ENCODE data around the gene IFITM2.
"Not testable (repeated sequence)": the region's sequence is repeated elsewhere in the genome, so short reads cannot be mapped to it uniquely, and the experiment has no call there.

The IFITM2 gene

DNA sequence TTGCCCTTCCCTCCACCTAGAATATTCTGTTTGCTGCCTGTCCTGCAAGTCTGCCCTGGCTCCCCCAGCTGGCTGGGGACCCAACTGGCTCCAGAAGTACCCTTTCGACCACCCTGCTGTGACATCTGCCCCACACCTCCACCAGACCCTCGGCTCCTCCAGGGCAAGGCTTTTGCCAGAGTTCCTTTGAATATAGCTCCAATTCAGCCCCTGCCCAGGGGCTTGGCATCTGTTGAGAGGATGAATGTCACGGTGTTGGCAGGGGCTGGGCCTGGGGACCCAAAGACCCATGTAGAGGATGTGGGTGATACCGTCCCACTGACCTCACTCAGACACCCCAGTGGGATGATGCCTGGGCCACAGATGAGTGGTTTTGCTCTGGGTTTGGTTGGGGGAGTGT, 25.4 kb upstream of the IFITM2 start:
- no peak for DNase-seq

DNA sequence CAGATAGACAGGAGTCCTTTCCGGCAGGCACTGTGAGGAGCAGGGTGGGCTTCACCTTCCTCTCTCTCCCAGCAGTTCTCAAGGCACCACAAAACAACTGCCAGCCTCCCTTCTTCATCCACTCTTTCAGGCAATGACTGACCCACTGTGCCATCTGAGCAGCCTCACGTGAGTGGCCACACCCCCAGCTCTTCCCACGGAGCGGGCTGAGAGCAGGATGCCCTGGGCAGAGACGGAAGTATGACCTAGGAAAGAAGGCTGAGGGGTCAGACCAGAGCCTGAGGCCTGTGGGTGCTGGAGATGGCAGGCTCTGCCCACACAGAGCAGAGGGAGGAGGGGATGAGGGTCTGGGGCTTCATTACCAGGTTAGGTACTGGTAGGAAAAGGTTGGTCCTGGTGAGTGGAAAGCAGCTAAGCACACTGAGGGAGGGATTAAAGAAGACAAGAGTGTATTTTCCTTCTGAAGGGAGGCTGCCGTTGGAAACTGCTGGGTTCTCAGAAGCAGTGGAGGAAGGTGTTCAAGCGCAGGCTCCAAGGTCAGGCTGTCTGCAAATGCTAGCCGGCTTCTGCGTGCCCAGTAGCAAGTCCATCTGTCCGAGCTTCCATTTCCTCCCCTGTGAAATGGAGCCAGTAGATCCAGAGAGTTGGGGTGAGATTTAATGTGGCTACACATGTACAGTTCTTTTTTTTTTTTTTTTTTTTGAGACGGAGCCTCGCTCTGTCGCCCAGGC, 24.8 kb upstream of the IFITM2 start:
- no peak for DNase-seq

DNA sequence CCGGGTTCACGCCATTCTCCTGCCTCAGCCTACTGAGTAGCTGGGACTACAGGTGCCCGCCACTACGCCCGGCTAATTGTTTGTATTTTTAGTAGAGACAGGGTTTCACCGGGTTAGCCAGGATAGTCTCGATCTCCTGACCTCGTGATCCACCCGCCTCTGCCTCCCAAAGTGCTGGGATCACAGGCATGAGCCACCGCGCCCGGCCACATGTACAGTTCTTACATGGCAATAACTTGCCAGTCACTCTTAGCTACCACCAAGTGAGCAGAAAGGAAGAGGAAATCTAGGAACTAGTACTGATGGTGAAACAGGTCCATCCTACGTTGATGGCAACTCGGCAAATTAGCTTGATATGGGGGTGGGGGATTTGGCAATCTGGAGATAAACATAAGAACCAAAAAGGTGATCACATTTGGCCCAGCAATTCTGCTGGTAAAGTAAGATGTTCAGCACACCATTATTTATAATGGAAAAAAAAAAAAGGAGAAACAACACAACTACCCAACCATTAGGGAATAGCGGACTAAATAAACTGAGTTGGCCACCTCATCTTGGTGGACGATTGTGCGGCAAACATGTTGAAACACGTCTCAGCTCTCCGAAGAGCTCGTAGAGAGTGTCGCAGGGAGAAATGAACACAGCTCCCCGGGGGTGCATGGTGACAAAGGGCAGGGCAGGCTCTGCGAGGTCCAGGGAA, 24.1 kb upstream of the IFITM2 start:
- no peak for DNase-seq

DNA sequence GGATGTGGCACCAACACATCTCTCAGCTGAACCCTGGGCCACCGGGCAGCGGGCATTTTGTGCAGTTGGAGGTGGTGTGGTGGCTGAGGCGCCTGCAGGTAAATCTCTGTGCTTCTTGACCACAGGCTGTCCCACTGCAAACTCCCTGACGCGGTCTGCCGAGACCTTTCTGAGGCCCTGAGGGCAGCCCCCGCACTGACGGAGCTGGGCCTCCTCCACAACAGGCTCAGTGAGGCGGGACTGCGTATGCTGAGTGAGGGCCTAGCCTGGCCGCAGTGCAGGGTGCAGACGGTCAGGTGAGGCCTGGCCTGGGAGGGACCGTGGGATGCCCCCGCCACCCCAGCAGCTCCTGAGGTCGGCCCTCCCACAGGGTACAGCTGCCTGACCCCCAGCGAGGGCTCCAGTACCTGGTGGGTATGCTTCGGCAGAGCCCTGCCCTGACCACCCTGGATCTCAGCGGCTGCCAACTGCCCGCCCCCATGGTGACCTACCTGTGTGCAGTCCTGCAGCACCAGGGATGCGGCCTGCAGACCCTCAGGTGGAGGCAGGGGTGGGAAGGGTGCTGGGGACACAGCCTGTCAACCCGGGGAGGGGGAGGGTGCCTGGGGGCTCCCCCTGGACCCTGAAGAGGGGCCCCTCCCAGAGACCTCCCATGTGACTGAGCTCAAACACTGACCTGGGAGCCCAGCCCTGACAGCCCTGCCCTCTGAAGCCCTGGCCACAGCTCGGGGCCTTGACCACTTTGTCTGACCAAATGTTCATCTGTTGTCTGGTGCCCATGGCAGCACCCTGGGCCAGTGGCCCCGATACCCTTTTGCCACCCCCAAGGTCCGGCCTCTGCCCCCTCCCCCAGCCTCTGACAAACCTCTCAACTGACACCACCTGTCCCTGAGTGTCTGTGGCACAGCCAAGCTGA, 23.3 kb upstream of the IFITM2 start:
- DNase-seq, result no peak

DNA sequence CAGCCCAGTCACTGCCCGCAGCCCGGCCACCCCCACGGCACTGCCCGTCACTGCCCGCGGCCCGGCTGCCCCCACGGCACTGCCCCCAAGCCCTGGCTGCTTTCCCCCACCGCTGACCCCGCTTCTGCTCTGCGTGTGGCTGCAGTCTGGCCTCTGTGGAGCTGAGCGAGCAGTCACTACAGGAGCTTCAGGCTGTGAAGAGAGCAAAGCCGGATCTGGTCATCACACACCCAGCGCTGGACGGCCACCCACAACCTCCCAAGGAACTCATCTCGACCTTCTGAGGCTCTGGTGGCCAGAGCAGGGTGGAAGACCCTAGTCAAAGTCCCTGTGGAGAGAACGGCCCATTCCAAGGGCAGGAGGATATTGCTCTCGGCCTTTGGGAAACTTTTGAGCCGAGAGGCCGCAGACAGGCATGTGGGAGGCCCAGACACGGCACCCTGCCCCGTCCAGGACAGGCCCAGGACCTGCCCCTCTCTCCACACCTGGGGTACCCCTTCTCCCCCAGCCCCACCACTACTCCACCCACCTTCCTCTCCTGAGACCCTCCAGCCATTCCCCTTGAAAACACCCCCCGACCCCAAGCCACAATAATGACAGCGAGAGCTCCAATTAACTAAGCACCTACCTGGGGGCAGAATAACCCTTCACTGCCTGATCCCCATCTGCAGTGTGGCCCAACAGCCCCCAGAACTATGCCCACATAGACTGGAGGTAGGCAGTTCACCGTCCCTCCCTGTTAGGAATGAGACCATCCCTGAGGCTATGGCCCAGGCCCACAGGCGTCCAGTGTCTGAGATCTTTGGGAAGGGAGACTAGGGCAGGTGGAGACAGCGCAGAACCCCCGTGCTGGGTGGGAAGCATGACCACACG, 22.4 kb upstream of the IFITM2 start:
- no peak for DNase-seq

DNA sequence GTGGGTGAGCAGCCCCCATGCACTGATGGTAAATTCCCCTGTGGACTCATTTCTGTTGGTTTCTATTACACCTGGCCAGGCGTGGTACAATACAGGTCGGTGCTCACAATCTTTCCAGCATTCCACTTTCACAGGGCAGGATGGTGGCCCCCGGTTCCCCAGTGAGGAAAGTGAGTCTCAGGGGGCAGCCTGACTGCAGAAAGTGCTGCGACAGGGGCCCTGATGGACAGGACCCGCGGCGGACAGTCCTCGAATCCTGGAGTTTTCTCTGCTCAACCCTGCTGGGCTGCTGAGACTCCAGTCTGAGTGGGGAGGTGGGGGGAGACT, 21.8 kb upstream of the IFITM2 start:
- DNase-seq, result no peak

DNA sequence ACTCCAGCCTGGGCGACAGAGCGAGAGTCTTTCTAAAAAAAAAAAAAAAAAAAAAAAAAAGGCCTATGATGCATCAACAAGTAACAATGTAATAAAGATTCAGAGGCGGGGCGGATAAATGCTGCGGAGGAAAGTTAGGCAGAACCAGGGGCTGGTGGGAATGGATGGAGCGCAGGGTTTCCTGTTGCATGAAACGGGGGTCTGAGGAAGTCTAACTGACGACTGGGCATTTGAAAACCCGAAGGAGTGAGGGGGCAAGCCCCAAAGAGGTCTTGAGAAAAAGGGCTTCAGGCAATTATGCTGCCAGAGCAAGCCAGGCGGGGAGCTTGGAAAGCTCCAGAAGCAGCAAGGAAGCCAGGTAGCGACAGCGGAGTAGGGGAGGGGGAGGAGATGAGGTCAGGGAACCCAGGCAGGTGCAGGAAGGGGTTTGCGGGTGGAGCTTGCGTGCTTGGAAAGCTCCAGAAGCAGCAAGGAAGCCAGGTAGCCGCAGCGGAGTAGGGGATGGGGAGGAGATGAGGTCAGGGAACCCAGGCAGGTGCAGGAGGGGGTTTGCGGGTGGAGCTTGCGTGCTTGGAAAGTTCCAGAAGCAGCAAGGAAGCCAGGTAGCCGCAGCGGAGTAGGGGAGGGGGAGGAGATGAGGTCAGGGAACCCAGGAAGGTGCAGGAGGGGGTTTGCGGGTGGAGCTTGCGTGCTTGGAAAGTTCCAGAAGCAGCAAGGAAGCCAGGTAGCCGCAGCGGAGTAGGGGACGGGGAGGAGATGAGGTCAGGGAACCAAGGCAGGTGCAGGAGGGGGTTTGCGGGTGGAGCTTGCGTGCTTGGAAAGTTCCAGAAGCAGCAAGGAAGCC, 20.4 kb upstream of the IFITM2 start:
- DNase-seq, result not testable (repeated sequence)

DNA sequence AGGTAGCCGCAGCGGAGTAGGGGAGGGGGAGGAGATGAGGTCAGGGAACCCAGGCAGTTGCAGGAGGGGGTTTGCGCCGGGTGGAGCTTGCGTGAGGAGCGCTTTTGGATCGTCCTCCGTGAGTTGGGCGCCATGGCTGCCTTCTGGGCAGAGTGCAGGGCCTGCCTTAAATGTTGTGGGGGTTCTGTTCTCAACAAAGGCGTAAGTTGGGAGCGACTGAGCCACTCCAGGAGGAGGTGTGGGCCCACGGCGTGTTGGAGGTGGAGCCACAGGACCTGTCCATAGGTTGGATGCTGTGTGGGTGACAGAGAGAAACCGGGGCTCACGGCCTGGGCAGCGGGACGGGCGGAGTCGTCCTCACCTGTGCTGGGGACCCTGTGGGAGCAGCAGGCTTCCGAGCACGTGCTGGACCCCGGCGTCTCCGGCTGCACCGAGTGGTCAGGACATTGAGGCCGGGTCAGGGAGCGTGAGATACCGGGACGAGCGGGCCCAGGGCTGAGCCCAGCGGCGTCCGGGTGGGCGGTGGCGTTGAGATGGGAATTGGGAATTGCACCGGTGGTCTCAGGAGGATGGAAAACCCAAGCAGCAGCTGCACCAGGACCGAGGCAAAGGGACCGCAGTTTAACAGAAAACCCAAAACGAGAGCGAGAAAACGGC, 19.7 kb upstream of the IFITM2 start:
- DNase-seq, result no peak

DNA sequence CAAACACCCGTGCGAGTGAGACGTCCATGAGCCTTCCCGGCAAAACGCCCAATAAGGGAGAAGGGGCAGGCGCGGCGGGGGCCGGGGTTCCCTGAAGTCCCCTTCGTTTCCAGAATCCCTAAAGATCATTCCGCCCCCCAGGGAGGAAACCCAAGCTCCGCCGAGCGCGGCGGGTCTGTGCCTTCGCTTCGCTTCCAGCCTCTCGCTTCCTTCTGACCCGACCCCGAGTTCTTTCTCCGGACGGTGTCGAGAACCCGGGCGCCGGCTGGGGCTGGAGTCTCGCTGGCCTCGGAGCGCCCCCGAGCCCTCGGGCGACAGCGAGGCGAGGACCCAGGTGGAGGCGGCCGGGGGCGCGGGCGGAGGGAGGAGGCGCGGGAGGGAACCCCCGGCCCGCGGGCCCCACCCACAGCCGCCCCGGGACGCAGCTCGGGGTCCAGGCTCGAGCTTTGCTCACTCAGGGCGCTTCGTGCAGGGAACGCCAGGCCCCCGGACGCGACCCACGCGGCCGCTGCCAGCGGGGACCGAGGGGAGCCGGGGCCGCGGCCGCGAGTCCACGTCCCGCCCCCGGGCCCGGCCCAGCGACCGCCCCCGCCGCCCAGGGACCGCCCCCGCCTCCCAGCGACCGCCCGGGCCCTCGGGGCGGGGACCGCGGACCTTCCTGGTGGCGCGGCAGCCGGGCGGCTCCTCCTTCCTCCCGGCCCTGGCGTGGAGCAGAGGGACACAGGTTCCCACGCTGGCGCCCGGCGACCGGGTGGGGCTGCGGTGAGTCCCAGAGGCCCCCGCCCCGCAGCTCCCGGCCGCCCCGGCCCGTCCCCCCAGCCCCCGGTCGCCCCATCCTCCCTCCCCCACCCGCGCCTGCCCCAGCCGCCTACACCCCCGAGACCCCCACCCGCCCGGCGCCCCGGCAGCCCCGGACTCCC, 18.9 kb upstream of the IFITM2 start, which contains the start of gene PGGHG:
Gene PGGHG (plus strand): TSS at position 649 of the 920 bp plus-strand sequence. CDS start 691 bp downstream, outside the sequence.
- no peak for DNase-seq

DNA sequence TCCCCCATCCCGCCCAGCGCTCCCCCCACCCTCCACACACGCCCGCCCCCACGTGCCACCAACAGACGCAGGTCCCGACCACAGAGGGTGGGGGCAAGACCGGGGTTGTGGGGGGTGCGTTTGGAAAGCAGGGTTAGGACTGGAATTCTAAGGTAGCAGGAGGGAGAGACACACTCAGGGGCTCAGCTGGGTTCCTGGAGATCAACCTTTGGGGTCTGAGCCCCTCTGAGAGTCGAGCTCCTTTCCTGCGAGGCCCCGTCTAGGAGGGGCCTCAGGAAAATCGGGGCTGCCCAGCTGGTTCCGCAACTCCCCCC, 18.3 kb upstream of the IFITM2 start:
- no peak for DNase-seq

DNA sequence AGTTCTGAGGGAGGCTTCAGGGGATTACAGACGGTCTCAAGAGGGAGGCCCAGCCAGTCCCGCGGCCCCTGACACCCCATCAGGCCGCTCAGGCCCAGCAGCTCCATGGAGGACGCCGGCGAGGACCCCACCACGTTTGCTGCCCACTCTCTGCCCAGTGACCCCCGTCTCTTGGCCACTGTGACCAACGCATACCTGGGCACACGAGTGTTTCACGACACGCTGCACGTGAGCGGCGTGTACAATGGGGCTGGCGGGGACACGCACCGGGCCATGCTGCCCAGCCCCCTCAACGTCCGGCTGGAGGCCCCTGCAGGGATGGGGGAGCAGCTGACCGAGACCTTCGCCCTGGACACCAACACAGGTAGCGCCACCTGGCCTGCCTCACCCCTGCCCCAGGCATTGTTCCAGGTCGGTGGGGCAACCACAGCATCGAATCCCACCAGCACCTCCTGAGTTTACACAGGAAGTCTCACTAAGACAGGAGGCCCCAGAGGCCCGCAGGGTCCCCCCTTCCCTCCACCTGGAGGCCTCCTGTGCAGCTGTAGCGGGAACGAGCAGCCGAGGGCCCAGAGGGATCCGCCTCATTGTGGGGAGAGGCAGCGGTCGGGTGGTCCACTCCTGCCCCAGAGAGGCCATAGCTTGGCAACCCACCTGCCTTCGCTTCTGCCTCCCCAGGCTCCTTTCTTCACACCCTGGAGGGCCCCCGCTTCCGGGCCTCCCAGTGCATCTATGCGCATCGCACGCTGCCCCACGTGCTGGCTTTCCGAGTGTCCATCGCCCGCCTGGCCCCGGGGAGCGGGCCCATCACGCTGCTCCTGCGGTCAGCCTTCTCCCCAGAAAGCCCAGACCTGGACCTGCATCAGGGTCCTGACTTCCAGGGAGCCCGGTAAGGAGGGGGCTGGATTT, 17.6 kb upstream of the IFITM2 start:
- DNase-seq, result no peak

DNA sequence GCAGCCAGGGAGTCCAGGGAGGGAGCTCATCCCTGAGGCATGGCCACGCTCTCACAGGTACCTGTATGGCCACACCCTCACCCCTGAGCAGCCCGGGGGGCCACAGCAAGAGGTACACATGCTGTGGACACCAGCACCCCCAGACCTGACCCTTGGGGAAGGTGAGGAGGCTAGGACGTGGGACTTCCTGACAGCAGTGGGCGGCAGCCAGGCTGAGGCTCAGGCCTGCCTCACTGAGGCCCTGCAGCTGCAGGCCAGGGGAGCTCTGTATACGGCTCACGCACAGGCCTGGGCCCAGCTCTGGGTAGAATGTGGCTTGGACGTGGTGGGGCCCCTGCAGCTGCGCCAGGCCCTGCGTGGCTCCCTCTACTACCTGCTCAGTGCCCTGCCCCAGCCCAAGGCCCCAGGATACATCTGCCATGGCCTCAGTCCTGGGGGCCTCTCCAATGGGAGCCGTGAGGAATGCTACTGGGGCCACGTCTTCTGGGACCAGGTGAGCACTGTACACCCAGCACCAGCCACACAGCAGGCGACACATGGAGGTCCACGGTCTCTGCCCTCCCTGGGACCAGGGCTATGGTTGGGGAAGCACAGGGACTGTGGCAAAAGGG, 16.9 kb upstream of the IFITM2 start:
- no peak for DNase-seq

DNA sequence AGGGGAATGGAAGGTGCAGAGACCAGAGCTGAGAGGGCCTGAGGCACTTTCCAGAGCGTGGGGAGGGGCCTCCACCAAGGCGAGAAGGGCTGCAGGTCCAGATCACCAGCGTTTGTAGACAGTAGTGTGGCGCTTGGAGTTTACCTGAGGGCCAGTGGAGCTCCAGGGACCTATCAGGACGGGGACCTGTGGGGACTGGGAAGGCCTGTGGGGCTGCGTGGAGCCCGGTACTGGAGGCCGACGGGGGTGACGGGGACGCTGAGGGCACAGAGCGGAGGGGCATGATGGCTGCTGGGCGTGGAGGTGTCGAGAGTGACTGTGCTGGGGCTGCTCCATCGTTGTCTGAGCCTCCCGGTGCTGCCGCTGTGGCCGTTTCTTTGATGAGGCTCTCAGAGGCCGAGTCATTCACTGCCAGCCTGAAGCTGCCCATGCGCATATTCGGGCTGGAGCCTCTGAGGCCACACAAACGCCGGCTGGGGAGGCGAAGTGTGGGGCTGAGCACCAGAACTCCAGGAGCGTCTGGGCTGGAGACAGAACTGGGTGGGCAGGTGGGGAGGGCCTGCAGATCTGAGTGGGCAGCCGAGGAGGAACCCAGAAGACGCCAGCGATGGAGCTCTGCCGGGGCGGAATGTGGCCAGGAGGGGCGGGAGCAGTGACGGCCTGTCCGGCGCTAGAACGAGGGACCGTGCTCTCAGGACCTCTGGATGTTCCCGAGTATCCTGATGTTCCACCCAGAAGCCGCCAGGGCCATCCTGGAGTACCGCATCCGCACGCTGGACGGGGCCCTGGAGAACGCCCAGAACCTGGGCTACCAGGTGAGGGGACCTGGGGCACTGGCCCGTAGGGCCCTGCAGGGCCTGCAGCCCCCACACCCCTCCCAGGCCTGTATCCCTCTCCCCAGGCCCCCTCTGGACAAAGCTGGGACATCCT, 16.1 kb upstream of the IFITM2 start:
- no peak for DNase-seq

DNA sequence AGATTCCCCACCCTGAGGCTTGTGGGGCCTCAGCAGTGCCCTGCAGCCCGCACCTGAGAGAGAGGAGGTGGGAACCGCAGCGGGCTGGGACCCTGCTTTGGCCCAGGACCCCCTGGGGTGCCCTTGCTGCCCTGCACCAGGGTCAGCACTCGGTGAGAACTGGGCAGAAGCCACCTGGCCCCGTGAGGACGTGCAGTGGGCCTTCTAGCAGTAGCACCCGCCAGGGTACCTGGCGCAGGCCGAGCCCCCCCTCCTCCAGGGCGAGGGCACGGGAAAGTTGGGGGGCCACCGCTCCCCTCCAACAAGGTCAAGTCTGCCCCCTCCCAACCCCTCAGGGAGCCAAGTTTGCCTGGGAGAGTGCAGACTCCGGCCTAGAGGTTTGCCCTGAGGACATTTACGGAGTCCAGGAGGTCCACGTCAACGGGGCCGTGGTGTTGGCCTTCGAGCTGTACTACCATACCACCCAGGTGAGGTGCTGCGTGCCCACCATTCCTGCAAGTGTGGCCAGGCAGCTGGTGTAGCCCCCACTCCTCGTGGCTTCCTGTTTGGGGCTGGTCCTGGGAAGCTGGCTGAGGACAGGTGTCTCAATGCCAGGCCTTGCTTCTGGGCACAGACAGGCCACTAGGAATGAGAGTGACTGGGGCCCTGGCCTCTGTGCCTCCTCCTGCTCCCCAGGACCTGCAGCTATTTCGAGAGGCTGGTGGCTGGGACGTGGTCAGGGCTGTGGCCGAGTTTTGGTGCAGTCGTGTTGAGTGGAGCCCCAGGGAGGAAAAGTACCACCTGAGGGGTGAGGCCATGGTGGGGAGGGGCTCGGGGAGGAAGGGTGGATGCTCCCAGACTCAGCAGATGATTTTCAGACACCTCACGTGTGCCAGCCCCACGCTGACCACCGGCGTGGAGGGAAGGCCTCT, 15.2 kb upstream of the IFITM2 start:
- no peak for DNase-seq

DNA sequence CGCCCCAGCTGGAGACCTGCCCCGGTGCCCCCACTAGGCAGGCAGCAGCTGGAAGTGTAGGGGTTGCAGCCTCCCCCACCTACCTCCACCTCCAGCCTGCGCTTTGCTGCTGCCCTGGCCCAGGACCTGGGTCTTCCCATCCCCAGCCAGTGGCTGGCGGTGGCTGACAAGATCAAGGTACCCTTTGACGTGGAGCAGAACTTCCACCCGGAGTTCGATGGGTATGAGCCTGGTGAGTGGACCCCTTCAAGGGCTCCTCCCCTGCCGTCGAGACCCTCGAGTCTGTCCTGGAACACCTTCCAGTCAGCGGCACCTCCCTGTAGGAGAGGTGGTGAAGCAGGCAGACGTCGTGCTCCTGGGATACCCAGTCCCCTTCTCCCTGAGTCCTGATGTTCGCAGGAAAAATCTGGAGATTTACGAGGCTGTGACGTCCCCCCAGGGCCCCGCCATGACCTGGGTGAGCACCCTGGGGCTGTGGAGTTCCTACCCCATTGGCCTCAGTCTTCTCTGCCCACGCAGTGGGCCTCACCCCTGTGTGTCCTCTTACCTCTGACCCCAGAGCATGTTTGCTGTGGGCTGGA, 14.3 kb upstream of the IFITM2 start:
- DNase-seq, result no peak
